Renal cortex interstitium (tissue), 11 donors: Measurements from ENCODE around the gene HAGH. TPM values are rescaled to one million over a fixed set of nuclear protein-coding genes. Genes with fewer than 3 reads are reported as not detected.

ENCODE experiments used
- DNase-seq, 11 donors: peaks; one replicate each; pipeline ENCODE4 v3.0.0-alpha.2; 2013; ENCODE audit warnings: low read depth in 9 of 11, low spot score in 4 of 11; ENCODE audit errors: extremely low read depth in 1 of 11
- polyA plus RNA-seq, 3 donors: library from polyadenylated mRNA; unstranded; fragments of 120-200 nt; gene quantifications; one replicate each; pipeline ENCODE4 v1.2.1, GENCODE V29; 2013; ENCODE audit not compliant: insufficient read length in 3 of 3

HAGH gene
- polyA plus RNA-seq, 3 donors: 31.3 to 43.8 (median 42.3) TPM

- no peak for DNase-seq
Measured at GRCh38 chr16:1759511-1759910, 67.1 kb downstream of the HAGH start.

- DNase-seq: no peak
Measured at GRCh38 chr16:1758923-1759322, 67.7 kb downstream of the HAGH start.

DNA sequence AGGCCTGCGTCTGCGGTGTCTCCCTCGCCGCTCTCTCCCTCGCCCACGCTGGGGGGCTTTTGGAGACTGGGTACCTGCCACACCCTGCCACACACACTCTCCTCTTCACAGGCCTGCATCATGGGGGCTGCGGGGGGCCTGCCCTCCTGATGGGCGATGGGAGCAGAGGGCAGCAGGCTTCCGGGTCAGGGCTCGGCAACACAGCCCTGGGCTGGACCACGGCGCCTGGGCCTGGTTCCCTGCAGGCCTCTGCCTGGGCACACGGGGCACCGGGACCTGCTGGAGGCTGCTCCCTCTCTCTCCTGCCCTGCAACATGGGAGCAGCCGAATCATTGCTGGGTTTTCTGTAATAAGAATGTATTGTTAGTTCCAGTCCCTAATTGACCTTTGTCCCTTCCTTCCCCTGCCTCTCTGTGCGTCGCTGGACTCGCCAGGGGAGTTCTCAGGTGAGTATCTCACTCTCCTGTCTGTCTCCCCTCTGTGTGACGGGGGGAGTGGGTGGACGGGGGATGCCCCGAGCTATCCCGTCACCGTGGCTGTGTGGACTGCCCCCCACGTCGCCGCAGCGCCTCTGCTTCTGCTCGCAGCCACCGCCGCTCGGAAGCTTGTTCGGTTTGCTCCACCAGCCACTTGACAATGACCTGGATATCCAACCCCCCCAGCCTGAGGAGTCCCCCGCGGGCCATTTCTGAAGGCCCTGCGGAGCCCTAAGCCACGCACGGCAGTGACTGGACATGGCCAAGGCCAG lies 68.7 kb downstream of the HAGH start:
- no peak for DNase-seq

Other genes with a start within 250 kb of the HAGH start
- 10 to 100 TPM; 36.2 to 45.5 (median 44.1) TPM for gene IFT140, start 214.8 kb downstream of the HAGH start, polyA plus RNA-seq
- 10 to 100 TPM; 20.0 to 30.0 (median 21.2) TPM for gene CRAMP1, start 214.5 kb downstream of the HAGH start, polyA plus RNA-seq
- gene JPT2, start 148.5 kb downstream of the HAGH start, polyA plus RNA-seq: 10 to 100 TPM; 75.6 to 82.4 (median 80.4) TPM
- gene MAPK8IP3, start 120.6 kb downstream of the HAGH start, polyA plus RNA-seq: 10 to 100 TPM; 47.2 to 91.9 (median 57.6) TPM
- gene NME3, start 55.3 kb downstream of the HAGH start, polyA plus RNA-seq: 10 to 100 TPM; 16.7 to 39.0 (median 37.8) TPM
- gene EME2, start 54.0 kb downstream of the HAGH start, polyA plus RNA-seq: 10 to 100 TPM in 2 of 3 donors, 1 to 10 TPM in 1; 8.1 to 15.4 (median 11.1) TPM
- 10 to 100 TPM; 57.0 to 91.2 (median 74.7) TPM for gene MRPS34, start 53.7 kb downstream of the HAGH start, polyA plus RNA-seq
- 10 to 100 TPM; 28.2 to 49.1 (median 46.0) TPM for gene SPSB3, start 44.3 kb downstream of the HAGH start, polyA plus RNA-seq
- 10 to 100 TPM; 28.2 to 53.9 (median 51.0) TPM for gene NUBP2, start 43.9 kb downstream of the HAGH start, polyA plus RNA-seq
- 1 to 10 TPM; 1.4 to 4.0 (median 2.1) TPM for gene IGFALS, start 33.1 kb downstream of the HAGH start, polyA plus RNA-seq
- gene FAHD1, start 381 bp upstream of the HAGH start, polyA plus RNA-seq: 10 to 100 TPM; 36.4 to 44.8 (median 37.8) TPM
- 1 to 10 TPM in 2 of 3 donors, under 1 TPM in 1; 0.83 to 2.1 (median 1.3) TPM for gene MEIOB, start 45.3 kb upstream of the HAGH start, polyA plus RNA-seq
- gene HS3ST6, start 91.6 kb upstream of the HAGH start, polyA plus RNA-seq: under 1 TPM; 0.20 to 0.32 (median 0.27) TPM
- 10 to 100 TPM; 62.1 to 73.9 (median 67.3) TPM for gene MSRB1, start 116.4 kb upstream of the HAGH start, polyA plus RNA-seq
- under 1 TPM; 0.16 to 0.23 (median 0.17) TPM for gene RPL3L, start 127.9 kb upstream of the HAGH start, polyA plus RNA-seq
- 100 to 1,000 TPM; 121 to 154 (median 124) TPM for gene NDUFB10, start 132.7 kb upstream of the HAGH start, polyA plus RNA-seq
- gene RPS2, start 138.0 kb upstream of the HAGH start, polyA plus RNA-seq: 1,000 to 10,000 TPM; 1,794 to 2,026 (median 1,887) TPM
- gene RNF151, start 140.0 kb upstream of the HAGH start, polyA plus RNA-seq: under 1 TPM in 1 of 3 donors, not detected in 2; 0.13 TPM
- 10 to 100 TPM; 28.6 to 44.0 (median 41.6) TPM for gene TBL3, start 145.2 kb upstream of the HAGH start, polyA plus RNA-seq
- 1 to 10 TPM in 2 of 3 donors, under 1 TPM in 1; 0.61 to 1.6 (median 1.1) TPM for gene NOXO1, start 154.6 kb upstream of the HAGH start, polyA plus RNA-seq
- 10 to 100 TPM; 21.5 to 31.4 (median 26.9) TPM for gene GFER, start 157.4 kb upstream of the HAGH start, polyA plus RNA-seq
- gene SYNGR3, start 163.1 kb upstream of the HAGH start, polyA plus RNA-seq: 1 to 10 TPM; 1.6 to 2.6 (median 1.9) TPM
- gene ZNF598, start 183.0 kb upstream of the HAGH start, polyA plus RNA-seq: 10 to 100 TPM; 16.6 to 28.6 (median 27.3) TPM
- 10 to 100 TPM in 1 of 3 donors, 1 to 10 TPM in 2; 3.8 to 12.4 (median 8.2) TPM for gene NPW, start 193.0 kb upstream of the HAGH start, polyA plus RNA-seq
- gene NHERF2, start 200.1 kb upstream of the HAGH start, polyA plus RNA-seq: 100 to 1,000 TPM in 2 of 3 donors, 10 to 100 TPM in 1; 82.6 to 162 (median 147) TPM
- gene NTHL1, start 221.0 kb upstream of the HAGH start, polyA plus RNA-seq: 10 to 100 TPM; 15.2 to 26.1 (median 19.9) TPM
- 100 to 1,000 TPM; 138 to 170 (median 151) TPM for gene TSC2, start 221.2 kb upstream of the HAGH start, polyA plus RNA-seq